DOHH2 (cell line): ENCODE measurements around the gene COL5A2.

Experiments
- H3F3A ChIP-seq: fragments of 200-600 bp; sonication (generic), shearing (Covaris generic); 2 replicates; pipeline ENCODE4 v1.6.0; 2016; ENCODE audit warnings: antibody characterized with exemption, mild to moderate bottlenecking; ENCODE audit not compliant: control insufficient read depth, insufficient read depth
- H3K27ac ChIP-seq: fragments of 200-600 bp; sonication (generic); 2 replicates; pipeline ENCODE4 v1.5.1; 2014; ENCODE audit warnings: low read depth, mild to moderate bottlenecking, low read length, moderate library complexity
- H3K27me3 ChIP-seq: fragments of 200-600 bp; sonication (generic); 2 replicates; pipeline ENCODE4 v1.6.1; 2014; ENCODE audit warnings: mild to moderate bottlenecking, low read length, mixed read lengths; ENCODE audit not compliant: control insufficient read depth
- H3K36me3 ChIP-seq: fragments of 200-600 bp; sonication (generic); 2 replicates; pipeline ENCODE4 v1.6.1; 2014; ENCODE audit warnings: mild to moderate bottlenecking, low read length, moderate library complexity, mixed read lengths; ENCODE audit not compliant: control insufficient read depth
- H3K4me1 ChIP-seq: fragments of 200-600 bp; sonication (generic); 2 replicates; pipeline ENCODE4 v1.6.1; 2014; ENCODE audit warnings: mild to moderate bottlenecking, low read length, mixed read lengths; ENCODE audit not compliant: control insufficient read depth
- H3K4me2 ChIP-seq: fragments of 200-600 bp; sonication (generic); 2 replicates; pipeline ENCODE4 v1.6.0; 2014; ENCODE audit warnings: mild to moderate bottlenecking, low read length, moderate library complexity
- H3K4me3 ChIP-seq: fragments of 200-600 bp; sonication (generic); 2 replicates; pipeline ENCODE4 v1.5.1; 2014; ENCODE audit warnings: mild to moderate bottlenecking, low read length, mixed read lengths
- H3K79me2 ChIP-seq: fragments of 200-600 bp; sonication (generic); 2 replicates; pipeline ENCODE4 v1.6.1; 2014; ENCODE audit warnings: mild to moderate bottlenecking, low read length, mixed read lengths; ENCODE audit not compliant: control insufficient read depth
- H3K9me2 ChIP-seq: fragments of 200-600 bp; sonication (generic); replicated peaks from 2 replicates; pipeline ENCODE4 v1.6.1; 2014; ENCODE audit warnings: mild to moderate bottlenecking, low read length, mixed read lengths; ENCODE audit not compliant: control insufficient read depth
- H3K9me3 ChIP-seq: fragments of 200-600 bp; sonication (generic); 2 replicates; pipeline ENCODE4 v1.6.1; 2014; ENCODE audit warnings: antibody characterized with exemption, low read length, mixed read lengths; ENCODE audit not compliant: control insufficient read depth, insufficient read depth
- H4K20me1 ChIP-seq: fragments of 200-600 bp; sonication (generic); 2 replicates; pipeline ENCODE4 v1.6.0; 2014; ENCODE audit warnings: low read depth, mild to moderate bottlenecking, antibody characterized with exemption, low read length, moderate library complexity; ENCODE audit not compliant: control insufficient read depth, insufficient read depth
- EZH2phosphoT487 ChIP-seq: fragments of 200-600 bp; sonication (generic); IDR thresholded peaks from 2 replicates; pipeline ENCODE4 v1.6.1; 2017; ENCODE audit warnings: borderline replicate concordance, mild to moderate bottlenecking, antibody characterized with exemption, low read length, moderate library complexity, mixed read lengths
- TF ChIP-seq, protein P1 (sequence below): fragments of 200-600 bp; sonication (generic); IDR thresholded peaks from one replicate; pipeline ENCODE4 v1.5.1; 2014; ENCODE audit warnings: antibody characterized with exemption, mild to moderate bottlenecking, low read depth, low read length; ENCODE audit not compliant: poor library complexity, severe bottlenecking

Gene COL5A2

DNA sequence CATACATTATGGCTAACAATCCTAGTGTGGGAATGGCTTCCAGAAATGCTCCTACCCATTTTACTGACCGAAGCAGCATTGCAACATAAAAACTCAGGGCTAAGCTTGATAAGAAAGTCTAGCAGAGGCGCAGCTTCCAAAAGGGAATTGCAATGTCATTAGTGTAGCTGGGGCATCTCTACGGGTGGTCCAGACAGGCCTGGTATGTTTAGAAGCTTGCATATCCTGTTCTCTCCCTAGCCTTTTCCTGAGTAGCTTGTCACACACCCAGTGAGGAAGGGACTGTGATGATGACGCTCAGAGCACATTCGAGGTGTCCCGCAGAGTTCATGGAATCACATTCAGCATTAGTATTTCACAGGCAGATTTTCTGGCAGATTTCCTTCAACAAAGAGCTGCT lies 38.0 kb upstream of the COL5A2 start:
- Histone ChIP-seq H3K27ac (no peak overlapping the region), H3K4me3 (no peak overlapping the region), H3K36me3 (no peaks in the 10 kb centered on the region), H4K20me1 (no peaks in the 10 kb centered on the region), H3K4me2 (no peak overlapping the region), H3K9me2 (no peaks in the 10 kb centered on the region), H3K79me2 (no peaks in the 10 kb centered on the region), H3K27me3 (no peaks in the 10 kb centered on the region), H3K4me1 (no peaks in the 10 kb centered on the region), H3F3A (no peaks in the 10 kb centered on the region), H3K9me3 (no peaks in the 10 kb centered on the region)
- TF ChIP-seq, protein P1, sequence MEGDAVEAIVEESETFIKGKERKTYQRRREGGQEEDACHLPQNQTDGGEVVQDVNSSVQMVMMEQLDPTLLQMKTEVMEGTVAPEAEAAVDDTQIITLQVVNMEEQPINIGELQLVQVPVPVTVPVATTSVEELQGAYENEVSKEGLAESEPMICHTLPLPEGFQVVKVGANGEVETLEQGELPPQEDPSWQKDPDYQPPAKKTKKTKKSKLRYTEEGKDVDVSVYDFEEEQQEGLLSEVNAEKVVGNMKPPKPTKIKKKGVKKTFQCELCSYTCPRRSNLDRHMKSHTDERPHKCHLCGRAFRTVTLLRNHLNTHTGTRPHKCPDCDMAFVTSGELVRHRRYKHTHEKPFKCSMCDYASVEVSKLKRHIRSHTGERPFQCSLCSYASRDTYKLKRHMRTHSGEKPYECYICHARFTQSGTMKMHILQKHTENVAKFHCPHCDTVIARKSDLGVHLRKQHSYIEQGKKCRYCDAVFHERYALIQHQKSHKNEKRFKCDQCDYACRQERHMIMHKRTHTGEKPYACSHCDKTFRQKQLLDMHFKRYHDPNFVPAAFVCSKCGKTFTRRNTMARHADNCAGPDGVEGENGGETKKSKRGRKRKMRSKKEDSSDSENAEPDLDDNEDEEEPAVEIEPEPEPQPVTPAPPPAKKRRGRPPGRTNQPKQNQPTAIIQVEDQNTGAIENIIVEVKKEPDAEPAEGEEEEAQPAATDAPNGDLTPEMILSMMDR = no peak

DNA sequence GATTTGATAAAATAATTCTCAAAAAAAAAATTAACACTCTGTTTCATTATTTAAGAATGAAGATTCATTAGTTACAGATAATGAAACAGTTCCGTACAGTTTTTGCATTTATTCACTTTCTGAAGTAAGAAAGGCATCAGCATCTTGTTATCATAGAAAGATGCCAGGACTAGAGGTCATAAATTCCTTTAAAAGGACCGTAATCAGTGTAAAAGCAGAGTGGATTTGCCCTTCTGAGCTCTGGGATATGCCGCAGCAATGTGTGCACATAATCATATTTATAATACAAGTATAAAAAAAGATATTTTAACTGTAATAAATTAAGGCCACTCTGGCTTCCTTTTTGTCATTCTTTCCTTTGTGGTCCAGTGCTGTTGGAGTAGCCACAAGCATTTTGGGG lies 37.5 kb upstream of the COL5A2 start:
- Histone ChIP-seq H3K9me3 (no peaks in the 10 kb centered on the region), H4K20me1 (no peaks in the 10 kb centered on the region), H3K4me1 (no peaks in the 10 kb centered on the region), H3K27ac (no peak overlapping the region), H3K27me3 (no peaks in the 10 kb centered on the region), H3F3A (no peaks in the 10 kb centered on the region), H3K79me2 (no peaks in the 10 kb centered on the region), H3K4me3 (no peak overlapping the region), H3K9me2 (no peaks in the 10 kb centered on the region), H3K36me3 (no peaks in the 10 kb centered on the region), H3K4me2 (no peak overlapping the region)
- TF ChIP-seq, protein P1 = no peak
- TF ChIP-seq EZH2phosphoT487 = no peak

DNA sequence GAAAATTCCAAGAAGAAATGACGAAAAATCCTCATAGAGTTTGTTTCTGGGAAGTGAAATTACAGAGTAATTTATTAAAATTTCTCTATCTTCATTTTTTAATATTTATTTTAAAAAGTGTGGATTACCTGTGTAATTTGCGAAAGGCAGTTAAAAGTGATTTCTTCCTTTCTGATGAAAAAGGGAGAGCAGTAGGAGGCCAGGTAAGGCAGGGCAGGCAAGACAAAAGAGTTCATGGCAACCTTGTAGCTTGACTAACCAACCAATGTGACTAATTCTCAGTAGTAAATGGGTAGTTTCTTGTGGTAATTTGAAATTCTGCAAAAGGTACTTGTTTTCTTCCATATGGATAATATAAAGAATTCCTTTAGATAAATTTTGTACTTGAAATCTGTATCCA lies 34.9 kb upstream of the COL5A2 start:
- Histone ChIP-seq H3K36me3 (no peaks in the 10 kb centered on the region), H3K79me2 (no peaks in the 10 kb centered on the region), H3K9me3 (no peaks in the 10 kb centered on the region), H4K20me1 (no peaks in the 10 kb centered on the region), H3K27ac (no peak overlapping the region), H3K4me3 (no peak overlapping the region), H3K4me2 (no peak overlapping the region), H3K4me1 (no peaks in the 10 kb centered on the region), H3K9me2 (no peaks in the 10 kb centered on the region), H3F3A (no peaks in the 10 kb centered on the region), H3K27me3 (no peaks in the 10 kb centered on the region)
- TF ChIP-seq, protein P1 = no peak
- no peak for TF ChIP-seq EZH2phosphoT487

DNA sequence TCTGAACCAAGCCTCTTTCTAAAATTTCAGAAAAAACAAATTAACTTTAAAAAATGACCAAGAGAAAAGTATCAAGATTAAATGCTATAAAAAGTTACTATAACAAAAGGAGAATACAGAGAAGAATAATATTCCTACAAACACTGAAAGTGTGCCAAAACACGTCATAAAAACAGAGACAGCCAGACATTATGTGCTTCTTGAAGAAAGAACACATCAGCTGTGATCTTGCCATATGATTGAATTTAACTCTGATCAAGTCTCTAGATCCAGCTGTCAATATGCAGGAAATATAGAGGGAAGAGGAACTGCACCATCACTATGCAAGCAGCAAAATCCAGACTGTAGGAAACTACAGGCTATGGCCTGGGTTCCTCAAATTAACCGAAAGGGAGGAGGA lies 33.7 kb upstream of the COL5A2 start:
- Histone ChIP-seq H4K20me1 (no peaks in the 10 kb centered on the region), H3K27me3 (no peaks in the 10 kb centered on the region), H3K4me1 (no peaks in the 10 kb centered on the region), H3K27ac (no peak overlapping the region), H3K36me3 (no peaks in the 10 kb centered on the region), H3K4me3 (no peak overlapping the region), H3K9me2 (no peaks in the 10 kb centered on the region), H3F3A (no peaks in the 10 kb centered on the region), H3K79me2 (no peaks in the 10 kb centered on the region), H3K4me2 (no peak overlapping the region), H3K9me3 (no peaks in the 10 kb centered on the region)
- TF ChIP-seq, protein P1 = no peak
- no peak for TF ChIP-seq EZH2phosphoT487
